ENCODE results near the gene PLA2G2F. TPM values are rescaled to one million over a fixed set of nuclear protein-coding genes. Genes with fewer than 3 reads are reported as not detected.

Gene PLA2G2F
- total and polyA plus RNA-seq, 9 of the 15 experiments (the other 6 are each of a cell fraction or from before 2014, with no cell fraction given): not detected

GRCh38 chr1:20117236-20117635 is 21.9 kb upstream of the PLA2G2F start (continued):
- TF ChIP-seq SIN3A (IDR thresholded peaks at IDR 0.05; ENCODE audit: borderline replicate concordance in 2 of 2, control insufficient read depth in 1 of 2, low read depth in 2 of 2, low read length in 2 of 2) (no peak), KLF10 (CRISPR knock-in tag; IDR thresholded peaks at IDR 0.05) (no peak)

- H3K27me3 ChIP-seq (ENCODE audit: control insufficient read depth in 2 of 2, insufficient read depth in 2 of 2, low read length in 2 of 2): peaks cover 24 to 57% of the 10 kb centered on the region in 2 experiments; a peak in 4 of 5 replicates
Observed at GRCh38 chr1:20119347-20119746, 19.8 kb upstream of the PLA2G2F start, which contains the start of gene PLA2G2D. Gene PLA2G2D, minus strand, starts transcription at chr1:20119536. Its CDS starts 38 bp downstream, at chr1:20119498.

More at GRCh38 chr1:20119347-20119746, 19.8 kb upstream of the PLA2G2F start, which contains the start of gene PLA2G2D:
- BruUV-seq (replicated peaks): no TSS peak
- Histone ChIP-seq H3K4me2 (ENCODE audit: insufficient read depth, low read length) (no peak within 1 kb of the TSS), H3K4me1 (replicated peaks in 1 of 2; ENCODE audit: control insufficient read depth in 2 of 2, insufficient read depth in 2 of 2, low read length in 2 of 2) (peaks cover 4 to 8% of the 10 kb centered on the region in 2 experiments; a peak in 3 of 5 replicates), H3K27ac (ENCODE audit: extremely low read depth, low read depth, low read length) (no peak within 1 kb of the TSS), H3K9me1 (ENCODE audit: control insufficient read depth, insufficient read depth, low read length) (no peaks in the 10 kb centered on the region), H4K20me1 (replicated peaks; ENCODE audit: control insufficient read depth, insufficient read depth, low read length) (no peaks in the 10 kb centered on the region), H3K79me2 (ENCODE audit: control insufficient read depth, insufficient read depth, low read length) (no peaks in the 10 kb centered on the region), H3K9me3 (replicated peaks; ENCODE audit: control insufficient read depth, insufficient read depth, low read depth, low read length) (no peaks in the 10 kb centered on the region), H3K4me3 (no peak within 1 kb of the TSS), H3K9ac (ENCODE audit: insufficient read depth in 1 of 2, low read depth in 2 of 2, low read length in 2 of 2) (no peak within 1 kb of the TSS), H3K36me3 (ENCODE audit: control insufficient read depth, insufficient read depth, low read length) (no peaks in the 10 kb centered on the region), H2AFZ (ENCODE audit: low read depth, low read length) (no peak within 1 kb of the TSS)
- no peak for FAIRE-seq
- in situ Hi-C loops (cut with MboI): no loop called here
- ATAC-seq: no peak
- TF ChIP-seq ZNF274 (IDR thresholded peaks at IDR 0.05; ENCODE audit: borderline replicate concordance, low read depth, low read length) (no peak), POLR2AphosphoS5 (IDR thresholded peaks at IDR 0.05; ENCODE audit: control insufficient read depth, insufficient read depth, low read depth, low read length) (no peak), GATA2 (CRISPR knock-in tag; IDR thresholded peaks at IDR 0.05) (no peak), JUND (IDR thresholded peaks at IDR 0.05; ENCODE audit: borderline replicate concordance, low read depth, low read length) (no peak), JUND (tag; IDR thresholded peaks at IDR 0.05; ENCODE audit: borderline replicate concordance, low read depth, low read length) (no peak), TFAM (CRISPR knock-in tag; conservative IDR thresholded peaks at IDR 0.05) (no peak), U2AF2 (optimal IDR thresholded peaks at IDR 0.05; ENCODE audit: low read depth, low read length) (no peak), ZBTB7A (IDR thresholded peaks at IDR 0.05; ENCODE audit: borderline replicate concordance, control insufficient read depth, low read depth, low read length) (no peak), ZNF134 (CRISPR knock-in tag; conservative IDR thresholded peaks at IDR 0.05) (no peak), ZNF583 (CRISPR knock-in tag; IDR thresholded peaks at IDR 0.05) (no peak), BMI1 (IDR thresholded peaks at IDR 0.05; ENCODE audit: low read length) (no peak)
- WGBS (ENCODE audit: insufficient coverage, low coverage, missing lambda C conversion rate): no CpG with 5 or more reads among the region's 2 CpGs
- no peak for DNase-seq (ENCODE audit: extremely low read depth in 1 of 4, low spot score in 3 of 4)
- ChIA-PET CTCF (ENCODE audit: low intra/inter-chr PET ratio) (no interaction called here), POLR2A (no interaction called here)
- intact Hi-C loops (cut with micrococcal nuclease): no loop called here

All from K562 (cell line).